ENCODE results near the gene EDEM2.

The EDEM2 gene

GRCh38 chr20:35066194-35066593, 80.9 kb downstream of the EDEM2 start:
- H4K20me1 ChIP-seq (ENCODE audit: insufficient read depth, low read length) = peaks cover 8% of the 10 kb centered on the region; the same call in 1 of the 2 replicates
- H3K36me3 ChIP-seq (replicated peaks; ENCODE audit: insufficient read depth, low read length) = no peaks in the 10 kb centered on the region
- no peaks in the 10 kb centered on the region for H3K4me1 ChIP-seq (ENCODE audit: low read length)
- no peaks in the 10 kb centered on the region for H3K27me3 ChIP-seq (replicated peaks; ENCODE audit: insufficient read depth, low read length)
- no peak overlapping the region for H2AFZ ChIP-seq (ENCODE audit: low read length)
- peaks cover 77% of the 10 kb centered on the region for H3K79me2 ChIP-seq (ENCODE audit: low read length)
- no peak for DNase-seq
- no peaks in the 10 kb centered on the region for H3F3A ChIP-seq (ENCODE audit: insufficient read depth, low read length)
- H3K27ac ChIP-seq (ENCODE audit: low read length) = no peak overlapping the region
- no peaks in the 10 kb centered on the region for H3K9me3 ChIP-seq (replicated peaks; ENCODE audit: insufficient read depth, low read length)
- no peak overlapping the region for H3K9ac ChIP-seq (ENCODE audit: low read length)
- H3K4me2 ChIP-seq (ENCODE audit: low read depth, low read length) = no peak overlapping the region
- H3K9me2 ChIP-seq (replicated peaks; ENCODE audit: insufficient read depth, low read length) = no peaks in the 10 kb centered on the region
- no peak overlapping the region for H3K4me3 ChIP-seq (ENCODE audit: low read length)
- TF ChIP-seq EZH2phosphoT487 (IDR thresholded peaks at IDR 0.05; ENCODE audit: low read length) = no peak
- no peak for TF ChIP-seq EZH2 (optimal IDR thresholded peaks at IDR 0.05; ENCODE audit: low read depth, low read length)
- no peak for TF ChIP-seq CTCF (IDR thresholded peaks at IDR 0.05; ENCODE audit: low read length)
